DOHH2 (cell line): ENCODE measurements around the gene SMARCA5.
"Not testable (repeated sequence)": the region's sequence is repeated elsewhere in the genome, so short reads cannot be mapped to it uniquely, and the experiment has no call there.

Source experiments
- EZH2phosphoT487 ChIP-seq: fragments of 200-600 bp; sonication (generic); IDR thresholded peaks from 2 replicates; pipeline ENCODE4 v1.6.1; 2017; ENCODE audit warnings: borderline replicate concordance, mild to moderate bottlenecking, antibody characterized with exemption, low read length, moderate library complexity, mixed read lengths
- TF ChIP-seq, protein P1 (sequence below): fragments of 200-600 bp; sonication (generic); IDR thresholded peaks from one replicate; pipeline ENCODE4 v1.5.1; 2014; ENCODE audit warnings: antibody characterized with exemption, mild to moderate bottlenecking, low read depth, low read length; ENCODE audit not compliant: poor library complexity, severe bottlenecking

DNA sequence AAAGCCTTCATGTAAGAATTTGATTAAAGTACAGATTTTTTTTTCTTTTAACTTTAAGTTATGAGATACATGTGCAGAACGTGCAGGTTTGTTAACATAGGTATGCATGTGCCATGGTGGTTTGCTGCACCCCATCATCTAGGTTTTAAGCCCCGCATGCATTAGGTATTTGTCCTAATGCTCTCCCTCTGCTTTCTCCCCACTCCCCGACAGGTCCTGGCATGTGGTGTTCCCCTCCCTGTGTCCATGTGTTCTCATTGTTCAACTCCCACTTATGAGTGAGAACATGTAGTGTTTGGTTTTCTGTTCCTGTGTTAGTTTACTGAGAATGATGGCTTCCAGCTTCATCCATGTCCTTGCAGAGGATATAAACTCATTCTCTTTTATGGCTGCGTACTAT is 14.5 kb downstream of the SMARCA5 start:
- TF ChIP-seq, protein P1, sequence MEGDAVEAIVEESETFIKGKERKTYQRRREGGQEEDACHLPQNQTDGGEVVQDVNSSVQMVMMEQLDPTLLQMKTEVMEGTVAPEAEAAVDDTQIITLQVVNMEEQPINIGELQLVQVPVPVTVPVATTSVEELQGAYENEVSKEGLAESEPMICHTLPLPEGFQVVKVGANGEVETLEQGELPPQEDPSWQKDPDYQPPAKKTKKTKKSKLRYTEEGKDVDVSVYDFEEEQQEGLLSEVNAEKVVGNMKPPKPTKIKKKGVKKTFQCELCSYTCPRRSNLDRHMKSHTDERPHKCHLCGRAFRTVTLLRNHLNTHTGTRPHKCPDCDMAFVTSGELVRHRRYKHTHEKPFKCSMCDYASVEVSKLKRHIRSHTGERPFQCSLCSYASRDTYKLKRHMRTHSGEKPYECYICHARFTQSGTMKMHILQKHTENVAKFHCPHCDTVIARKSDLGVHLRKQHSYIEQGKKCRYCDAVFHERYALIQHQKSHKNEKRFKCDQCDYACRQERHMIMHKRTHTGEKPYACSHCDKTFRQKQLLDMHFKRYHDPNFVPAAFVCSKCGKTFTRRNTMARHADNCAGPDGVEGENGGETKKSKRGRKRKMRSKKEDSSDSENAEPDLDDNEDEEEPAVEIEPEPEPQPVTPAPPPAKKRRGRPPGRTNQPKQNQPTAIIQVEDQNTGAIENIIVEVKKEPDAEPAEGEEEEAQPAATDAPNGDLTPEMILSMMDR, result not testable (repeated sequence)
- TF ChIP-seq EZH2phosphoT487, result not testable (repeated sequence)
